Glomerular visceral epithelial cell (primary cell): ENCODE results near the gene ATF7IP.
"Not testable (repeated sequence)": the region's sequence is repeated elsewhere in the genome, so short reads cannot be mapped to it uniquely, and the experiment has no call there.

Experiments
- DNase-seq: peaks from one replicate; pipeline ENCODE4 v3.0.0-alpha.2; 2016; ENCODE audit errors: extremely low spot score

ATF7IP gene

GRCh38 chr12:14365294-14366208 lies at the start of gene ATF7IP:
Gene ATF7IP (plus strand): TSS chr12:14365682. CDS start chr12:14423916, 58,234 bp downstream.
- peak; percentile 93 for DNase-seq

DNA sequence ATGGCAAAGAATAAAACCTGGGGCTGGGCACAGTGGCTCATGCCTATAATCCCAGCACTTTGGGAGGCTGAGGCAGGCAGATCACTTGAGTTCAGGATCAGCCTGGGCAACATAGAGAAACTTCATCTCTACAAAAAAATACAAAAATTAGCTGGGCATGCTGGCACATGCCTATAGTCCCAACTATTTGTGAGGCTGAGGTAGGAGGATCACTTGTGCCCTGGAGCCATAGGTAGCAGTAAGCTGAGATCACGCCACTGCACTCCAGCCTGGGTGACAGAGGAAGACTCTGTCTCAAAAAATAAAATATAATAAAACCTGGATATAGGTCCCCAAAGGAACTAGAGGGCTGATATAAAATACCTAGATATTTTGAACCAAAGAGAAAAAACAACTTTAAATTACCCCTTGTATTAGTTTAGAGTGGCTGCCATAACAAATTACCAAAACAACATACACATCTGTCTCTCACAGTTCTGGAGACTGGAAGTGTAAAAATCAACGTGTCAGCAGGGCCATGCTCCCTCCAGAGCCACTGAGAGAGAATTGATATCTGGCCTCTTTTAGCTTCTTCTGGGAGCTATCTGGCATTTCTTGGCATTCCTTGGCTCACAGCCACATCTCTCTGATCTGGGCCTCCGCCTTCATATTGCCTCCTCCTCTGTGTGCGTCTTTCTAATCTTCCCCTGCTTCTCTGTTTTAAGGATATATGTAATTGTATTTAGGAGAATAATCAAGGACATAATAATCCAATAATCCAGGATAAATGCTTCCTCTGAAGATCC lies 47.9 kb upstream of the ATF7IP start:
- DNase-seq = no peak

GRCh38 chr12:14319704-14320427 lies 45.6 kb upstream of the ATF7IP start:
- not testable (repeated sequence) for DNase-seq

DNA sequence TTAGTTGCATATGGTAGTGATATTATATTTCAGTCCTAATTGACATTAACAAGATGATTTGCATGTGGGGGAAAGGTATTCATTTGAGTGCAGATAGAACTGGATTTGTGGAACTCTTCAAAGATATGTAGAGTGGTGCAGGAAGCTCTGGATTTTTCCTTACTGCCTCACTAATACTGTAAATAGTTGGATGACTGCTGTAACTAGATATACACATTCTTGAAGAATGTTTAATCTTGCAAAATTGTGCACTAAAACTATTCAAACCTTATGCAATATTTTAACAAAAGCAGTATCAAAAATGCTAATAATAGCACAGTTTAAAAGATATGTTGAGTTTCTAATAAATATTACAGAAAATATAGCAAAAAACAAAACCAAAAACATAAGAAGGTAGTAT lies 43.1 kb upstream of the ATF7IP start:
- DNase-seq = no peak

DNA sequence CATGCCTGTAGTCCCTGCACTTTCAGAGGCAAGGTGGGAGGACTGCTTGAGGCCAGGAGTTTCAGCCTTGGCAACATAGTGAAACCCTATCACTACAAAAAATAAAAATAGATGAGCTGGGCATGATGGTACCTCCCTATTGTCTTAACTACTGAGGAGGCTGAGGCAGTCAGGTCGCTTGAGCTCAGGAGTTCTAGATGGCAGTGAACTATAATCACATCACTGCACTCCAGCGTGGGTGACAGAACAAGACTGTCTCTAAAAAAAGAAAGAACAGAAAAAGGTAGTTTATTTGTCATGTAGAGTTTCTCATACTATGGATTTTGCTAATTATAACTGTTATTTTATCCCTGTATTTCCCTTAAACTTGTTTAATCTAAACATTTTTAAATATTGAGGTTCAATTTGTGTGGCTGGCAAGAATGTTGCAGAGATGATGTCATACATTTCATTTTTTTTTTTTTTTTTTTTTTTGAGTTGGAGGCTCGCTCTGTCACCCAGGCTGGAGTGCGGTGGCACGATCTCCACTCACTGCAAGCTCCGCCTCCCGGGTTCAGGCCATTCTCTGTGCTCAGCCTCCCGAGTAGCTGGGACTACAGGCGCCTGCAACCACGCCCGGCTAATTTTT lies 39.7 kb upstream of the ATF7IP start:
- no peak for DNase-seq

DNA sequence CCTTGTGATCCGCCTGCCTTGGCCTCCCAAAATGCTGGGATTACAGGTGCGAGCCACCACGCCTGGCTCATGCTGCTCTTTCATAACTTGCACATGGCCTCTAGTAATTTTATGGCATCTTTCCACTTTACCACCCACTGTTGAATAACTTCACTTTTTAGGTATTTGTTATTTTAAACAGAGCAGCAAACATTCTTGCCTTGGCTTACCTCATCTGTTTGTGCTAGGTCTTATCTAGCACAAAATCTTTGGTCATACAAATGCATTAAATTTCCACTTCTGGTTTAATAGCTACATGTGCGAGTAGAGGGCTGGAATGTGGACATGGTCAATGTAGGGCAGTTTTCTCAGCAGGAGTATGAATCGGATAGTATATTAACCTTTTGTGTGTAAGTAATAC lies 38.8 kb upstream of the ATF7IP start:
- DNase-seq = no peak

DNA sequence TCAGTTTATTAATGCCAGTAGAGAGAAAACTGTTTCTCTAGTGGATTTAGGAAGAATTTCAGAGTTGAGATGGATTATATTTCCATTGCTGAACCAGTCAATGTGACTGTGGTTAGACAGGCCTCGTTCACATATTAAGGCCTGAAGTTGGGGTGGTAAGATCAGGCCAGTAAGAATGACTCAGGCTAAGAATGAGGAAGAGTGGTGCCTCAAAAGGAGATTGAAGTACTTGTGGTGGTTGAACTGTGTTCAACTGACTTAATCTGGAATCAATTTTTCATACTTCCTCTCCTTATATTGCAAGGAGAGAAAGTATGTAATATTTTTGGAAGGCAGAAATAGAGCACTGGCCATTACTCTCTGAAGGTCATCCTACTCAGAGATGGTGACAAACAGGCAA lies 37.8 kb upstream of the ATF7IP start:
- DNase-seq = no peak

DNA sequence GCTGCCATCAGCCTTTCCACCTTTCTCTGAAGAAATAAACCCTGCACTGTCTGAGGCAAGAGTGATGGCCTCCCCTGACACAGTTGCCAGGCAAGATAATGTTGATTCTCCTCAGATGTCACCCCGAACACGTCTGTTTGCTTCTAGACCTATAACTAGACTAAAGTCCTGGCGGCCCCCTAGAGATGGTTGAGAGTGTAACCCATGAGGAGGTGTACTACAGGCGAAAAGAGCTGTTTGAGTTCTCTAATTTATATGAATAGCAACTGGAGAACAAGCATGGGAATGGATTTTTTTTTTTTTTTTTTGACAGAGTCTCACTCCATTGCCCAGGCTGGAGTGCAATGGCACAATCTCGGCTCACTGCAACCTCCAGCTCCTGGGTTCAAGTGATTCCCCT lies 33.0 kb upstream of the ATF7IP start:
- DNase-seq = no peak

GRCh38 chr12:14340371-14340770 lies 25.1 kb upstream of the ATF7IP start:
- DNase-seq = no peak

DNA sequence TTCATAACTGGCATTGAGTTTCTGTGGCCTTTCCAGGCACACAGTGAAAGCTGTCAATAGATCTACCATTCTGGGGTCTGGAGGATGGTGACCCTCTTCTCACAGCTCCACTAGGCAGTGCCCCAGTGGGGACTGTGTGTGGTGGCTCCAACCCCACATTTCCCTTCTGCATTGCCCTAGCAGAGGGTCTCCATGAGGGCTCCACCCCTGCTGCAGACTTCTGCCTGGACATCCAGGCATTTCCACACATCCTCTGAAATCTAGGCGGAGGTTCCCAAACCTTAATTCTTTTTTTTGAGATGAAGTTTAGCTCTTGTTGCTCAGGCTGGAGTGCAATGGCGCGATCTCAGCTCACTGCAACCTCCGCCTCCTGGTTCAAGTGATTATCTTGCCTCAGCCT lies 14.0 kb upstream of the ATF7IP start:
- not testable (repeated sequence) for DNase-seq

DNA sequence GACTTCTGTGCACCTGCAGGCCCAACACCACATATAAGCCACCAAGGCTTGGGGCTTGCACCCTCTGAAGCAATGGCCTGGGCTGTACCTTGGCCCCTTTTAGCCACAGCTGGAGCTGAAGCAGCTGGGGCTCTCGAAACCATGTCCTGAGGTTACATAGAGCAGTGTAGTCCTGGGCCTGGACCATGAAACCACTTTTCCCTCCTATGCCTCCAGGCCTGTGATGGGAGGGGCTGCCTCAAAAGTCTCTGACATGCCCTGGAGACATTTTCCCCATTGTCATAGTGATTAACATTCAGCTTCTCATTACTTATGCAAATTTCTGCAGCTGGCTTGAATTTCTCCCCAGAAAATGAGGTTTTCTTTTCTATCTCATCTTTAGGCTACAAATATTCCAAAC lies 13.4 kb upstream of the ATF7IP start:
- DNase-seq = not testable (repeated sequence)

GRCh38 chr12:14354665-14355064 lies 10.8 kb upstream of the ATF7IP start:
- DNase-seq = not testable (repeated sequence)

DNA sequence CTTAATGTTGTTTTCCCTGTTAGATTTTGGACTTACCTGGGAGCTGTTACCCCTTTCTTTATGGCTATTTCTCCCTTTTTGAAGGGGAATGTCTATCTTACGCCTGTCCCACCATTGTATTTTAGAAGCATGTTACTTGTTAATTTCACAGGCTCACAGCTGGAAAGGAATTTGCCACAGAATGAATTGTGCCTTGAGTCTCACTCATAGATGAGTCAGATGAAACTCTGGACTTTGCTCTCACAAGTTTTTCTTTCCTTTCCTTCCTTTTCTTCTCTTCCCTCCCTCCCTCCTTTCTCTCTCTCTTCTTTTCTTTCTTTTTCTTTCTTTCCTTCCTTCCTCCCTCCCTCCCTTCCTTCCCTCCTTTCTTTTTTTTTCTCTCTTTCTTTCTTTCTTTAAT lies 9.3 kb upstream of the ATF7IP start:
- DNase-seq = no peak

DNA sequence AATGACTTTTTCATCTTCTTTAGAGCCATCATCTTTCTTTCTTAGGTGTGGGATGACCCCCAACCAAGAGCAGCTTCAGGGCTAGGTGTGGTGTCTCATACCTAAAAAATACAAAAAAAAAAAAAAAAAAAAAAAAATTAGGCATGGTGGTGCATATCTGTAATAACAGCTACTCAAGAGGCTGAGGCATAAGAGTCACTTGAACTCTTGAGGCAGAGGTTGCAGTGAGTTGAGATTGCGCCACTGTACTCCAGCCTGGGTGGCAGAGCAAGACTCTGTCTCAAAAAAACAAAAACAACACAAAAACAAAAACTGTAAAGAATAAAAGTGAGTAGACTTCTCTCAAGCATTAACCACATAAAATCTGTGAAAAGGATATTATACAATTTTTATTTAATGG lies 8.0 kb upstream of the ATF7IP start:
- DNase-seq = no peak

DNA sequence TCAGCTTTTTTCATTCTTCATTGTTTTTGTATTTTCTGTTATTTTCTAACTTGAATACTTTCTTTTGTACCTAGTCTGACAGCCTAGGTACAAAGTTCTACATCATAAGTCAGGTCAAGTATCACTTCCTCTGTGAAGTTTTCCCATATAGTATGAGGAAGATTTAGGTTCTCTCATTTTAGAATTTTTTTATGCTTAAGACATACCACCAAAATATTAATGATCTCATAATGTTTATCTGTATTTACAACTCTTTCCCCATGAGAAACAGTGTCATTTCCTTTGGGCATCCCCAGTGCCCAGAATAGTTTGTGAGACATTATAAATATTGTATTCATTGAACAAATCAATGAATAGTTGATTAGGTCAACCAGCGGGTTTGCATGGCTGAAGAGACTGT lies 3.1 kb upstream of the ATF7IP start:
- DNase-seq = no peak

DNA sequence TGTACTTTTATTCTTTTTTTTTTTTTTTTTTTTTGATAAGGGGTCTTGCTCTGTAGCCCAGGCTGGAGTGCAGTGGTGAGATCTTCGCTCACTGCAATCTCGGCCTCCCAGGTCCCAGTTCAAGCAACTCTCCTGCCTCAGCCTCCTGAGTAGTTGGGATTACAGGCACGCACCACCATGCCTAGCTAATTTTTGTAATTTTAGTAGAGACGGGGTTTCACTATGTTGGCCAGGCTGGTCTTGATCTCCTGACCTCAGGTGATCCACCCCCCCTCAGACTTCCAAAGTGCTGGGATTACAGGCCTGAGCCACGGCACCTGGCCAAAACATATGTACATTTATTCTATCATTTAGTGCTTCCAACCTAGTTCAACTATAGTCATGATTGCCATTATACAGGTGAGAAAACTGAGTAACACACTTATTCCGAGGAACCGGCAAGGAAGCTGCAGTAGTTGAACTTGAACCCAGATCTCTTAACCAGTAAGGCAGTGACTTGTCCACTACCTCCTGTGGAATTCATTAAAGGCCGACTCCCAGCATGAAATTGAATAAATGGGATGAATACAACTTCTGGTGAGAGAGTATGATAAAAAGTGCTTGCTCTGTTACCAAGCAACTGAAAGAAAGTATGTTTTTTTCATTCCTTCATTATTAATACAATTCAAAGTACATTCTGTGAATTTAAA lies 755 bp upstream of the ATF7IP start:
- DNase-seq = no peak

DNA sequence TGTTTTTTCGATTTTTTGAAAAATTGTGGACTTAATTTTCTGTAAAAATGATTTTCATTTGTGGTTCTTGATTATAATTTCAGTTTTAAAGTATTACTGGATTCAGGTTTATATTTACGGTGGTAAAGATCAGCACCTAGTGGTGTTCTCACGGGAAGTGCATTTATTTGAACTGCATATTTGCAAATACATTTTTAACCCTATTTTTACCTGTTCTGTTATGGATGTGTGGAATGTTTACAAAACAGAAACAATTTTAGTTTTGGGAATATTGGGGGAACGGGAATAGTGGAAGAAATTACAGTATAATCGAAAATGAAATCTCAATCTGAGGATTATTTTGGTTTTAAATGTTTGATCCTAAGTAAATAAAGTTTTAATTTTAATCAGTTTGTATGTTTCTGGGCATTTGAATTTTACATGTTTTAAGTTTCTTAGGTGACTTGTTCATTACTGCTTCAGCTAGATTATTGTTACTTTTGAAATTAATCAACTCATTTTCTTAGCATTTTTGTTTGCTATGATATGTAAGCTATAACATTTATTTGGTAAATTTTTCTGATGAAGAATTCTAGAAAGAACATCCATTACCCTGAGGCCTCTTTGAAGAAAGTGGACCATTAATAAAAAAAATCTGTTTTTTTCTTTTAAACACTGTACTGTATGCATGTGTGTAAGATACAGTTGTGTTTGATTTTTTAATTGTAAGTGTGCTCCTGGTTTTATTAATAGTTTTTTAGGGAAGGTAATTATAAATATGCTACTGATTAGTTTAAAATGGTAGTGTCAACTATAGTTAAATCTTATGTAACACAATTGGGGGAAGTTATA lies 942 bp downstream of the ATF7IP start:
- no peak for DNase-seq

DNA sequence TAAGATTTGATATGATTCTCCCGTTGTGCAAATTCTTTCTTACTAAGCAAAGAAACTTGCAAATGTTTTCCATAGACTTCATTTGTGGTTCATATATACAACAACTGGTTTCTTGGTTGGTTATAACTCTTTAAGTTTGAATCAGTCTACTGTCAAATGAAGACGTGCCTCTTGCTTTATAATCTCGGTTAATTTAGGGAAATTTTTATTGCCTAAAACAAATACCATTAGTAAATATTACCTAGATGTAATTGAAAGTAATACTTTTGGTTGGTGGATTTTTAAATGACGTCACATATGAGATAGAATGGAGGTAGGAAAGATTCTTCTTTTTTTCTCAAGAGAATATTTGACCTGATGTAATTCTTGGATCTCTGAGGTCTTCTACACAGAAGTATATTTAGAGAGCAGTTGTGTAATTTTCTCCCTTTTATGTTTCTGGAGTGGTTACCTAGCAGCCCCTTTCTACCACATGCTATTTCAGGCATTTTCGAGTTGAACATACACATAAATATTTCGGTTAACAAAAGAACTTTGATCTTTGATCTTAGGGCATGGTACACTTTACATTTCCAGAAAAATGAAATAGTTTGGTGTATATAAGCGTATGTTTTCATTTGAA lies 1.7 kb downstream of the ATF7IP start:
- DNase-seq = peak; percentile 41

GRCh38 chr12:14369311-14369710 lies 3.8 kb downstream of the ATF7IP start:
- DNase-seq = no peak

GRCh38 chr12:14373217-14373616 lies 7.7 kb downstream of the ATF7IP start:
- no peak for DNase-seq
